Astrocyte (in vitro differentiated cells and primary cell): ENCODE data around the gene PLEKHA4. TPM values are rescaled to one million over a fixed set of nuclear protein-coding genes. Genes with fewer than 3 reads are reported as not detected.
A peak's percentile ranks its signal among the peaks of the same experiment; 100 is the strongest.

Experiments
- DNase-seq: peaks from one replicate; pipeline ENCODE4 v3.0.0-alpha.2; 2010; ENCODE audit warnings: low read depth
- FAIRE-seq: peaks from 2 replicates; lab custom pipeline; 2011; peaks lifted over from hg19 to GRCh38; lab: Jason Lieb, UNC
- H2AFZ ChIP-seq: 2 replicates; pipeline ENCODE4 v1.6.0; 2012; ENCODE audit warnings: low read depth, low read length, inconsistent platforms
- H3K27ac ChIP-seq: 2 replicates; pipeline ENCODE4 v1.5.1; 2011; ENCODE audit warnings: low read depth, low read length, inconsistent platforms
- H3K27me3 ChIP-seq: 2 replicates; pipeline ENCODE4 v1.6.0; 2011; ENCODE audit warnings: low read length, inconsistent platforms; ENCODE audit not compliant: insufficient read depth
- H3K36me3 ChIP-seq: 2 replicates; pipeline ENCODE4 v1.5.1; 2011; ENCODE audit warnings: low read length, inconsistent platforms; ENCODE audit not compliant: insufficient read depth
- H3K4me1 ChIP-seq: 2 replicates; pipeline ENCODE4 v1.5.1; 2011; ENCODE audit warnings: low read length, inconsistent platforms; ENCODE audit not compliant: insufficient read depth
- H3K4me2 ChIP-seq: 2 replicates; pipeline ENCODE4 v1.6.0; 2012; ENCODE audit warnings: low read length, inconsistent platforms
- H3K4me3 ChIP-seq: 2 replicates; pipeline ENCODE4 v1.5.1; 2011; ENCODE audit warnings: low read depth, mild to moderate bottlenecking, low read length, inconsistent platforms; ENCODE audit not compliant: insufficient read depth
- H3K79me2 ChIP-seq: 2 replicates; pipeline ENCODE4 v1.6.0; 2012; ENCODE audit warnings: mild to moderate bottlenecking, low read length, inconsistent platforms; ENCODE audit not compliant: insufficient read depth
- H3K9ac ChIP-seq: 2 replicates; pipeline ENCODE4 v1.6.0; 2012; ENCODE audit warnings: mild to moderate bottlenecking, low read length, inconsistent platforms
- H3K9me3 ChIP-seq: 2 replicates; pipeline ENCODE4 v1.5.1; 2012; ENCODE audit warnings: low read depth, mild to moderate bottlenecking, low read length, inconsistent platforms; ENCODE audit not compliant: insufficient read depth
- H4K20me1 ChIP-seq: 2 replicates; pipeline ENCODE4 v1.6.0; 2012; ENCODE audit warnings: low read length, inconsistent platforms; ENCODE audit not compliant: insufficient read depth
- H3K27ac Mint-ChIP-seq: one replicate; pipeline ENCODE4 v1.8.0; 2021; ENCODE audit warnings: mild to moderate bottlenecking, mixed read lengths; ENCODE audit not compliant: unreplicated experiment
- H3K27me3 Mint-ChIP-seq: one replicate; pipeline ENCODE4 v1.8.0; 2021; ENCODE audit warnings: low read depth, mixed read lengths; ENCODE audit not compliant: unreplicated experiment
- H3K36me3 Mint-ChIP-seq: one replicate; pipeline ENCODE4 v1.8.0; 2021; ENCODE audit warnings: low read depth, mixed read lengths; ENCODE audit not compliant: unreplicated experiment
- H3K4me1 Mint-ChIP-seq: one replicate; pipeline ENCODE4 v1.8.0; 2021; ENCODE audit warnings: low read depth, mixed read lengths; ENCODE audit not compliant: unreplicated experiment
- H3K4me3 Mint-ChIP-seq: one replicate; pipeline ENCODE4 v1.8.0; 2021; ENCODE audit warnings: mild to moderate bottlenecking, moderate library complexity, mixed read lengths; ENCODE audit not compliant: unreplicated experiment
- H3K9me3 Mint-ChIP-seq: one replicate; pipeline ENCODE4 v1.8.0; 2021; ENCODE audit warnings: mild to moderate bottlenecking, mixed read lengths; ENCODE audit not compliant: unreplicated experiment
- EZH2 ChIP-seq: IDR thresholded peaks from 2 replicates; pipeline ENCODE4 v1.6.1; 2012; ENCODE audit warnings: mild to moderate bottlenecking, low read length, inconsistent platforms; ENCODE audit not compliant: insufficient read depth
- total RNA-seq: library from RNA; stranded (reverse); gene quantifications from 2 replicates; pipeline ENCODE4 v1.2.1, GENCODE V29; 2021
- TF ChIP-seq, protein P1 (sequence below): IDR thresholded peaks from 2 replicates; pipeline ENCODE4 v1.5.1; 2011; ENCODE audit warnings: low read depth, mild to moderate bottlenecking, inconsistent platforms, low read length, moderate library complexity; ENCODE audit not compliant: insufficient read depth

The PLEKHA4 gene
- total RNA-seq, 1 donor from 2014 or later = 27.5 TPM

- Histone ChIP-seq H3K27ac (no peak overlapping the region), H3K9me3 (no peaks in the 10 kb centered on the region), H3K9ac (no peak overlapping the region), H3K4me2 (no peak overlapping the region), H3K79me2 (no peaks in the 10 kb centered on the region), H2AFZ (no peak overlapping the region), H4K20me1 (no peaks in the 10 kb centered on the region), H3K36me3 (no peaks in the 10 kb centered on the region), H3K4me3 (no peak overlapping the region), H3K27me3 (no peaks in the 10 kb centered on the region), H3K4me1 (peaks cover 17% of the 10 kb centered on the region)
- Mint-ChIP-seq H3K27me3 (no peaks in the 10 kb centered on the region), H3K4me3 (peak overlapping the region; percentile 70), H3K9me3 (no peaks in the 10 kb centered on the region), H3K36me3 (peaks cover 14% of the 10 kb centered on the region), H3K27ac (peak overlapping the region; percentile 89), H3K4me1 (peaks cover 9% of the 10 kb centered on the region)
- TF ChIP-seq EZH2 = no peak
- TF ChIP-seq, protein P1, sequence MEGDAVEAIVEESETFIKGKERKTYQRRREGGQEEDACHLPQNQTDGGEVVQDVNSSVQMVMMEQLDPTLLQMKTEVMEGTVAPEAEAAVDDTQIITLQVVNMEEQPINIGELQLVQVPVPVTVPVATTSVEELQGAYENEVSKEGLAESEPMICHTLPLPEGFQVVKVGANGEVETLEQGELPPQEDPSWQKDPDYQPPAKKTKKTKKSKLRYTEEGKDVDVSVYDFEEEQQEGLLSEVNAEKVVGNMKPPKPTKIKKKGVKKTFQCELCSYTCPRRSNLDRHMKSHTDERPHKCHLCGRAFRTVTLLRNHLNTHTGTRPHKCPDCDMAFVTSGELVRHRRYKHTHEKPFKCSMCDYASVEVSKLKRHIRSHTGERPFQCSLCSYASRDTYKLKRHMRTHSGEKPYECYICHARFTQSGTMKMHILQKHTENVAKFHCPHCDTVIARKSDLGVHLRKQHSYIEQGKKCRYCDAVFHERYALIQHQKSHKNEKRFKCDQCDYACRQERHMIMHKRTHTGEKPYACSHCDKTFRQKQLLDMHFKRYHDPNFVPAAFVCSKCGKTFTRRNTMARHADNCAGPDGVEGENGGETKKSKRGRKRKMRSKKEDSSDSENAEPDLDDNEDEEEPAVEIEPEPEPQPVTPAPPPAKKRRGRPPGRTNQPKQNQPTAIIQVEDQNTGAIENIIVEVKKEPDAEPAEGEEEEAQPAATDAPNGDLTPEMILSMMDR = no peak
- DNase-seq = no peak
- FAIRE-seq = no peak
Measured at GRCh38 chr19:48833977-48834376, 34.4 kb downstream of the PLEKHA4 start.

DNA sequence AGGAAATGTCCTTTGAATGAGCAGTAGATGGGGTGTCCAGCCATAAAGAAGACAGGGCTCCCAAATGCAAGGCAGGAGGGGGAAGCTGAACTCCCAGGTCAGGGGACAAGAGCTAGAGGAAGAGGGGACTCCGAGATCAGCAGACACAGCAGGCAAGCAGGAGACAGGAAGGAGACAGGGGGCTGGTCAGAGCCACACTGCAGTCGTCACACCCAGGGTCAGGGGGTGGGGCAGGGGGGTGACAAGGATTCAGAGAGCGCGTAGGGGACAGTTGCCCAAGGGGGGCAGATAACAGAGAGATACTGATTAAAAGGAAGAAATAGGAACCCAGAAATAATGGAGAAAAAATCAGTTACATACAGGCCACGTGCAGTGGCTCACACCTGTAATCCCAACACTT, 35.4 kb downstream of the PLEKHA4 start:
- no peaks in the 10 kb centered on the region for H3K36me3 ChIP-seq
- H3K4me2 ChIP-seq = no peak overlapping the region
- H2AFZ ChIP-seq = no peak overlapping the region
- no peaks in the 10 kb centered on the region for H3K79me2 ChIP-seq
- FAIRE-seq (no peak), DNase-seq (no peak)
- Mint-ChIP-seq H3K27ac (no peak overlapping the region), H3K4me3 (no peak overlapping the region), H3K36me3 (peaks cover 11% of the 10 kb centered on the region), H3K4me1 (peaks cover 9% of the 10 kb centered on the region), H3K27me3 (no peaks in the 10 kb centered on the region), H3K9me3 (no peaks in the 10 kb centered on the region)
- no peaks in the 10 kb centered on the region for H3K9me3 ChIP-seq
- H3K27ac ChIP-seq = no peak overlapping the region
- no peaks in the 10 kb centered on the region for H3K27me3 ChIP-seq
- H3K9ac ChIP-seq = no peak overlapping the region
- TF ChIP-seq EZH2 = no peak
- TF ChIP-seq, protein P1 = no peak
- H4K20me1 ChIP-seq = no peaks in the 10 kb centered on the region
- peaks cover 17% of the 10 kb centered on the region for H3K4me1 ChIP-seq
- no peak overlapping the region for H3K4me3 ChIP-seq

DNA sequence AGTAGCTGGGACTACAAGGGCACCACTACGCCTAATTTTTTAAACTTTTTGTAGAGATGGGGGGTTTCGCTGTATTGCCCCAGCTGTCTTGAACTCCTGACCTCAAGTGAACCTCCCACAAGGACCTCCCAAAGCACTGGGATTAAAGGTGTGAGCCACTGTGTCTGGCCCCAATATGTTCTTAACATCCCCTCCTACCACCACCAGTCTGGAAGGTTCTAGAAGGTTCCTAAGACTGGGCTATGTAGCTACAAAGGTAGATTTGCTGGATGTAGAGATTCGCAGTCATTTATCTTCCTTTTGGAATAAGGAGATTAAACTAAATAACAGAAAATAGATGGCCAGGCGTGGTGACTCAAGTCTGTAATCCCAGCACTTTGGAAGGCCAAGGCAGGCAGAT, 37.5 kb downstream of the PLEKHA4 start:
- Histone ChIP-seq H3K4me1 (peaks cover 3% of the 10 kb centered on the region), H3K79me2 (no peaks in the 10 kb centered on the region), H3K4me3 (no peak overlapping the region), H3K36me3 (no peaks in the 10 kb centered on the region), H3K9ac (no peak overlapping the region), H3K9me3 (no peaks in the 10 kb centered on the region), H3K27me3 (no peaks in the 10 kb centered on the region), H3K27ac (no peak overlapping the region), H2AFZ (no peak overlapping the region), H3K4me2 (no peak overlapping the region), H4K20me1 (no peaks in the 10 kb centered on the region)
- H3K36me3 Mint-ChIP-seq = peaks cover 14% of the 10 kb centered on the region
- H3K27ac Mint-ChIP-seq = no peak overlapping the region
- TF ChIP-seq EZH2 = no peak
- TF ChIP-seq, protein P1 = no peak
- H3K4me1 Mint-ChIP-seq = peaks cover 2% of the 10 kb centered on the region
- no peaks in the 10 kb centered on the region for H3K27me3 Mint-ChIP-seq
- no peak overlapping the region for H3K4me3 Mint-ChIP-seq
- DNase-seq (no peak), FAIRE-seq (no peak)
- no peaks in the 10 kb centered on the region for H3K9me3 Mint-ChIP-seq
